MCF 10A (cell line): ENCODE measurements around the gene NAA40. TPM values are rescaled to one million over a fixed set of nuclear protein-coding genes. Genes with fewer than 3 reads are reported as not detected.

Experiments used
- BruUV-seq: library from RNA; stranded (reverse); fragments of 400-500 nt; replicated peaks from 2 replicates; lab custom pipeline; 2021; lab: Mats Ljungman, UMichigan
- CTCF ChIA-PET: fragments of 300-600 bp; sonication (Branson Sonifier 250); formaldehyde crosslinking; extraction: SDS; loops from one replicate; lab custom pipeline; 2021; ENCODE audit warnings: antibody characterized with exemption, inconsistent platforms; lab: Yijun Ruan, JAX
- POLR2A ChIA-PET: fragments of 300-600, 350-650 bp; sonication (Branson Sonifier 250); formaldehyde crosslinking; extraction: SDS; loops from one replicate; lab custom pipeline; 2020; ENCODE audit warnings: antibody characterized with exemption, inconsistent platforms; lab: Yijun Ruan, JAX
- DNase-seq: peaks from one replicate; pipeline ENCODE4 v3.0.0-alpha.2; 2018; ENCODE audit not compliant: unreplicated experiment
- H3K27ac Mint-ChIP-seq: one replicate; pipeline ENCODE4 v1.8.0; 2022; ENCODE audit warnings: mild to moderate bottlenecking, low read depth, mixed read lengths; ENCODE audit not compliant: unreplicated experiment
- H3K27me3 Mint-ChIP-seq: one replicate; pipeline ENCODE4 v1.8.0; 2022; ENCODE audit warnings: mixed read lengths; ENCODE audit not compliant: insufficient read depth, unreplicated experiment
- H3K36me3 Mint-ChIP-seq: one replicate; pipeline ENCODE4 v1.8.0; 2022; ENCODE audit warnings: mild to moderate bottlenecking, moderate library complexity, mixed read lengths; ENCODE audit not compliant: insufficient read depth, unreplicated experiment
- H3K4me1 Mint-ChIP-seq: one replicate; pipeline ENCODE4 v1.8.0; 2022; ENCODE audit warnings: mixed read lengths; ENCODE audit not compliant: insufficient read depth, unreplicated experiment
- H3K4me3 Mint-ChIP-seq: one replicate; pipeline ENCODE4 v1.8.0; 2022; ENCODE audit warnings: mild to moderate bottlenecking, moderate library complexity, mixed read lengths; ENCODE audit not compliant: unreplicated experiment
- H3K9me3 Mint-ChIP-seq: one replicate; pipeline ENCODE4 v1.8.0; 2022; ENCODE audit warnings: mixed read lengths; ENCODE audit not compliant: unreplicated experiment
- CTCF ChIP-seq: fragments of 200-600 bp; IDR thresholded peaks from one replicate; pipeline ENCODE4 v1.8.0; 2022; ENCODE audit warnings: antibody characterized with exemption, mild to moderate bottlenecking; ENCODE audit not compliant: unreplicated experiment
- intact Hi-C: fragments of 100-400 bp; cut with micrococcal nuclease; formaldehyde crosslinking; loops from 2 replicates; pipeline ENCODE4 v1.14.1; 2022
- total RNA-seq: library from RNA; stranded (reverse); gene quantifications from 2 replicates; pipeline ENCODE4 v1.2.3, GENCODE V29; 2022

Gene NAA40
- total RNA-seq, 1 experiment from 2014 or later, result 11.7 TPM

- BruUV-seq, result no TSS peak
- intact Hi-C loops, result no loop called here
- no peaks in the 10 kb centered on the region for H3K27me3 Mint-ChIP-seq
- DNase-seq, result no peak
- no peak overlapping the region for H3K4me3 Mint-ChIP-seq
- H3K9me3 Mint-ChIP-seq, result no peaks in the 10 kb centered on the region
- no peak overlapping the region for H3K27ac Mint-ChIP-seq
- POLR2A ChIA-PET, result no interaction called here
- peaks cover 6% of the 10 kb centered on the region for H3K36me3 Mint-ChIP-seq
- CTCF ChIA-PET, result interaction anchor here (1.1 kb wide), 1 partner anchor 150 kb away, joined by 4 read pairs; no protein-coding TSS in a partner anchor
- H3K4me1 Mint-ChIP-seq, result peaks cover 7% of the 10 kb centered on the region
- no peak for TF ChIP-seq CTCF
Measured at GRCh38 chr11:64003807-64004589, 65.2 kb downstream of the NAA40 start.

DNA sequence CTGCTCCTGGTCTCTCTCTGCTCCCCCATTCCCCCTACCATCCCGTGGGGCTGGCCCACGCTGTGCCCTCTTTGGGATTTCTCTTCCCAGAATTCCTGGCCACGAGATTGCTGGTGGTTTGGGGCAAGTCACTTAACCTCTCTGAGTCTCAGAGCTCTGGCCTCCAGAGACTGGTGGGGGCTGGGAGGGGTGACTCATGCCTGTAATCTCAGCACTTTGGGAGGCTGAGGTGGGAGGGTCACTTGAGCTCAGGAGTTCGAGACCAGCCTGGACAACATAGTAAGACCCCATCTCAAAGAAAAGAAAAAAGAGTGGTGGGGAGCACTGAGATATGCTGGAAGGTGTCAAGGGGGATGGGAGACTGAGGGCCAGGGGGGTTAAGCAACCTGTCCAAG lies 65.8 kb downstream of the NAA40 start:
- Mint-ChIP-seq H3K9me3 (no peaks in the 10 kb centered on the region), H3K4me1 (peaks cover 7% of the 10 kb centered on the region), H3K27me3 (no peaks in the 10 kb centered on the region), H3K4me3 (no peak overlapping the region), H3K36me3 (peaks cover 6% of the 10 kb centered on the region), H3K27ac (no peak overlapping the region)
- no TSS peak for BruUV-seq
- ChIA-PET POLR2A (no interaction called here), CTCF (interaction anchor here (1.1 kb wide), 1 partner anchor 150 kb away, joined by 4 read pairs; no protein-coding TSS in a partner anchor)
- no peak for DNase-seq
- no peak for TF ChIP-seq CTCF
- intact Hi-C loops, result no loop called here

DNA sequence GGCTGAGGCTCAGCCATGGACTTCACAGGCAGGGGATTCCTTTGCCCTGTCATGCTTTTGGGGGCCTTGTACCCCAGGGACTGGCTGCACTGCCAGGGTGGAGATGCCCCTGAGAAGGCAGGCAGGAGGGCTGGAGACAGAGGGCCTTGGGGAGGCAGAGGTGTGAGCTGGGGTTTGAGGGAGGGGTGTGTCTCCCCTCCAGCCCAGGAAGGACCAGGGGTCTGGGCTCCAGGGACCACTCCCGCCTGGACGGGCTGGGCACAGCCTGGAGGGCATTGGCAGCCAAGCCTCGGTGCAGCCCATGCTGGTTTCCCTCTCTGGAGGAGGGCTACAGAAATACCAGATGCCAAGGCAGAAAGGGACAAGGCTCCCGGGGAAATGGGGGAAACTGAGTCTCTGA lies 66.9 kb downstream of the NAA40 start:
- H3K4me3 Mint-ChIP-seq, result no peak overlapping the region
- TF ChIP-seq CTCF, result no peak
- no peak overlapping the region for H3K27ac Mint-ChIP-seq
- H3K9me3 Mint-ChIP-seq, result no peaks in the 10 kb centered on the region
- BruUV-seq, result no TSS peak
- CTCF ChIA-PET, result interaction anchor here (0.6 kb wide), 1 partner anchor 166 kb away, joined by 3 read pairs; no protein-coding TSS in a partner anchor
- peaks cover 6% of the 10 kb centered on the region for H3K36me3 Mint-ChIP-seq
- intact Hi-C loops, result no loop called here
- H3K27me3 Mint-ChIP-seq, result no peaks in the 10 kb centered on the region
- POLR2A ChIA-PET, result interaction anchor here (0.9 to 2.0 kb wide), 3 partner anchors 10 to 20 kb away, joined by 3 to 11 read pairs (median 3); no protein-coding TSS in a partner anchor
- no peak for DNase-seq
- peaks cover 7% of the 10 kb centered on the region for H3K4me1 Mint-ChIP-seq

DNA sequence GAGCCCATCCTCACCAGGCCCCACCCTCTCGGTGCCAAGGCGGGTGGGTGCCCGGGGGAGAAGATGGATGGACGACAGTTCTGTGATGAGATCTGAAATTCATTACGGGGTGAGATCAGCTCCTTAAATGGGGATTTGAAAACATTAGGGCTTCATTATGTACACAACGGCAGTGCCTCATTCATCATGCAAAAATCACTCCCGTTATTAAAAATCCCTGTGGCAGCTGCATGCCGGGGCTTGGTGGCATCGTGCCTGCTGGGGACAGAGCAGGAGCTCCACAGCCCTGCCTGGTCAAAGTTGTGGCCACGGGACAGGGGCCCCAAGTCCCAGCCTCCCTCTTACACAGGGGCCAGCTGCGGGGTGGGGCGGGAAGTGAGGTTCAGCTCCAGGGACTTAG lies 67.6 kb downstream of the NAA40 start:
- Mint-ChIP-seq H3K36me3 (peaks cover 6% of the 10 kb centered on the region), H3K27ac (no peak overlapping the region), H3K4me1 (peaks cover 7% of the 10 kb centered on the region), H3K27me3 (no peaks in the 10 kb centered on the region), H3K4me3 (no peak overlapping the region), H3K9me3 (no peaks in the 10 kb centered on the region)
- BruUV-seq, result no TSS peak
- no peak for TF ChIP-seq CTCF
- POLR2A ChIA-PET, result interaction anchor here (0.9 to 2.0 kb wide), 4 partner anchors 10 to 21 kb away, joined by 3 to 11 read pairs (median 6); no protein-coding TSS in a partner anchor
- intact Hi-C loops, result no loop called here
- DNase-seq, result no peak
- CTCF ChIA-PET, result no interaction called here

Other genes with a start within 250 kb of the NAA40 start
- 2.6 and 5.2 TPM in 2 replicates for gene ZFTA, start 170.2 kb upstream of the NAA40 start, total RNA-seq
- gene SPINDOC, start 125.5 kb upstream of the NAA40 start, total RNA-seq, result 17.1 and 21.4 TPM in 2 replicates
- 36.9 and 39.8 TPM in 2 replicates for gene MARK2, start 99.9 kb upstream of the NAA40 start, total RNA-seq
- gene RCOR2, start 21.8 kb upstream of the NAA40 start, total RNA-seq, result 0.15 TPM in 1 of 2 replicates, not detected in the other
- gene COX8A, start 35.6 kb downstream of the NAA40 start, total RNA-seq, result 461 and 466 TPM in 2 replicates
- 50.9 and 56.0 TPM in 2 replicates for gene OTUB1, start 47.4 kb downstream of the NAA40 start, total RNA-seq
- 2.7 and 7.0 TPM in 2 replicates for gene FLRT1, start 96.9 kb downstream of the NAA40 start, total RNA-seq
- gene MACROD1, start 227.1 kb downstream of the NAA40 start, total RNA-seq, result 15.1 and 15.7 TPM in 2 replicates
- gene STIP1, start 247.2 kb downstream of the NAA40 start, total RNA-seq, result 161 and 171 TPM in 2 replicates